OCI-LY3 (cell line): Measurements from ENCODE around the gene MLPH.

ENCODE experiments used
- CTCF ChIP-seq: fragments of 200-600, 300-600 bp; sonication (generic); IDR thresholded peaks from 2 replicates; pipeline ENCODE4 v1.5.1; 2014; ENCODE audit warnings: antibody characterized with exemption, low read length, low read depth
- EZH2phosphoT487 ChIP-seq: fragments of 200-600 bp; shearing (Covaris generic); IDR thresholded peaks from 2 replicates; pipeline ENCODE4 v1.6.1; 2018; ENCODE audit warnings: antibody characterized with exemption, mixed run types, low read depth

DNA sequence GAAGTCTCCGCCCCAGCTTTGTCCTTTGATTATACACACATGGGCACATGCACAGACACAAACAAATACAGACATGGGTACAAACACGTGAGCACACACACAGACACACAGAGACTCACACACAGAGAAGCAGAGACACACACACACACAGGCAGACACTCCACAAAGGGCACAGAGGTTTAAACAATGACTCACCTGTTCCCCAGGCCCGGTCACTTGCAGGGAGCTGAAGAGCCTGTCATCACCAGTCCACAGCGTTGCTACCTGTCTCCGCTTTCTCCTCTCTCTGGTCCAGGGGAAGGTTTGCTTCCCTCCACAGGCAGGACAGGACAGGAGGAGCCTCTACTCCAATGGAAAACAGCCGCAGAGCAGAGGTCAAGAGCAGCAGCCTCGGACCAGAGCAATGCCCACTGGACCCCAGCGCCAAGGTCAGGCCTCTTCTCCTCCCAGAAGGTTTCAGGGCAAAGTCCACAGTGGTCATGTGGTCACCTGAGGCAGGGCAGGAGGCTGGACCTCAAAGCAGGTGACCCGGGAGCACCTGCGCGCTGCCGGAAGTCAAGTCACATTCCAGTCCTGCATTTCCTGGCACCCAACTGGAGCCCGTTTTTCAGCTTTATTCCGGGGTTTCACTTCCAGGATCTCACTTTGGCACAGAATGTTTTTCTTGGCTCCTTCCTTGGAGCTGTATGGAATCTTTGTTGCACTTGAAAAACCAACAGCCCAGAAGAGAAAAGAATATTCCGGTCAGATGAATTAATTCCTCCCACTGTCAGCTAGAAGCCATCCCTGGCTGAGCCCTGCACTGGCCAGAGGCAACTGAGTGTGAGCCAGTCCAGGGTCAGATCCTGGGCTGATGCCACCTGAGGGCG lies 103.5 kb downstream of the MLPH start, which contains the start of gene RAB17:
- TF ChIP-seq CTCF (no peak), EZH2phosphoT487 (no peak)
